Measurements from ENCODE around the gene RSPH6A. TPM values are rescaled to one million over a fixed set of nuclear protein-coding genes. Genes with fewer than 3 reads are reported as not detected.
A peak's percentile ranks its signal among the peaks of the same experiment; 100 is the strongest.

Gene RSPH6A
- polyA plus RNA-seq, 1 of the 3 experiments (the other 2 are of a cell fraction), result 0.02 TPM

DNA sequence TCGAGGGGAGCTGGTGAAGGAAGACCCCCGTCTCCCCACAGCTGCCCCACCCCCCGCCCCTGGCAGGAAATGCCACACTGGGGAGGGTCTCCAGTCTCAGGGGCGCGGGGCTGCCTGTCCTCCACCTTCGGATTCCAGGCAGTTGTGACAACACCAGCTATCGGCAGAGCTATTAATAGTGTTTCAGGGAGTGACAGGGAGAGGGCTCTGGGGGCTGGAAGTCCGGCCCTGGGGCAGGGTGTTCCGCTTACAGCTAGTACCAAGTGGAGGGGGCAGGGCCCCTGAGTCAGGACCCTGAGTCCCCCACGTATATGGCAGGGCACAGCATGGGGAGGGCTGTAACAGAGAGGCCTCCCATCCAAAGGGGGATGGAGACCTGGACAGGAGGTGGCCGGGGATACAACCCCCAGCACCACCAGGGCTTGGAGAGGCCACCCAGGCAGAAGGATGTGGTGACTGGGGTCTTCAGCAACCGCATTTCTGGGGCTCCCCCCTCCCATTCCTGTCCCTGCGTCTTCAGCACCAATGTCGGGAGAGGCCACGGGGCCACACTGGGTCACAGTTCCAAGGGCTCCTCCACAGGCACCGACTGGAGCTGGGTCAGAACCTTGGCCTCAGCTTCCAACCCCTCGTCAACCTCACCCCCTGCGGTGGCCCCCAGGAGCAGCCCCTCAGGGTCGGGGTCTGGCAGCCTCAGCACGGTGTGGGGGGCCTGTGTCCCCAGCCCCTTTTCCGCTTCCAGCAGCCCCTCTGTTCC, 50.0 kb downstream of the RSPH6A start:
- no peaks in the 10 kb centered on the region for H3K79me2 ChIP-seq (ENCODE audit: insufficient read depth)

DNA sequence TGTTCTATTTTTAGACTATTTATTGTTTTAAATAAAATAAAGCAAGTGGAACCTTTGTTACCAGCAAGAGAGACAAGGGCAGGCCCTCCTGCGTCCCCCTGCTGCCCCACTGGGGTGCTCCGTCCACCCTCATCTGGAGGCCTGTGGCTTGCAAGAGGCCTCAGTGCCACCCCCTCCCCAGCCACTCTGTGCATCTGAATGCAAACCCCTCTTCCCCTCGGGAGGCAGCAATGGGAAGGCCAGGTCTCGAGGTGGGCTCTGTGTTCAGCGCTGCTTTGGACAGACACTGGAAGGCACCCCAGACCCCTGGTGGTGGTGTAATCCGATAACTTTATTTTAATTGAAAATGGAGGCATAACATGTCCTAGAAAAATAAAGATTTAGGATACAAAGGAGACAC, 50.6 kb downstream of the RSPH6A start:
- peak; percentile 36 for DNase-seq
- H3K36me3 ChIP-seq (replicated peaks in 1 of 2; ENCODE audit: control insufficient read depth in 1 of 2, insufficient read depth in 2 of 2, low read length in 1 of 2), result no peaks in the 10 kb centered on the region
- H3K27me3 ChIP-seq (ENCODE audit: insufficient read depth), result no peaks in the 10 kb centered on the region
- H3K9me3 ChIP-seq, result no peaks in the 10 kb centered on the region
- H3K27ac ChIP-seq (ENCODE audit: low read depth in 2 of 2, low read length in 1 of 2), result no peak overlapping the region
- 88% methylated on average over 5 of the region's 6 CpGs for WGBS (ENCODE audit: low lambda C conversion rate)
- POLR2A ChIA-PET, result no interaction called here
- H4K20me1 ChIP-seq (ENCODE audit: insufficient read depth), result no peaks in the 10 kb centered on the region
- H3F3A ChIP-seq (replicated peaks; ENCODE audit: insufficient read depth), result peaks cover 3% of the 10 kb centered on the region
- TF ChIP-seq CHD2 (IDR thresholded peaks at IDR 0.05; ENCODE audit: low read length, partially characterized antibody), result no peak
- TF ChIP-seq EZH2phosphoT487 (IDR thresholded peaks at IDR 0.05; ENCODE audit: borderline replicate concordance, low read depth), result no peak
- TF ChIP-seq MEF2A (IDR thresholded peaks at IDR 0.05; ENCODE audit: borderline replicate concordance, low read depth), result no peak
- TF ChIP-seq TEAD4 (IDR thresholded peaks at IDR 0.05; ENCODE audit: borderline replicate concordance, insufficient read depth), result no peak
- no peaks in the 10 kb centered on the region for H3K79me2 ChIP-seq (ENCODE audit: insufficient read depth)
- CTCF ChIA-PET, result interaction anchor here (1.4 kb wide), 1 partner anchor 35 kb away, joined by 3 read pairs; no protein-coding TSS in a partner anchor
- H3K9me2 ChIP-seq, result no peaks in the 10 kb centered on the region
- peaks cover 0 to 17% of the 10 kb centered on the region in 2 experiments; a peak in 1 of 4 replicates for H3K4me1 ChIP-seq (ENCODE audit: control insufficient read depth in 1 of 2, insufficient read depth in 2 of 2, low read depth in 1 of 2, low read length in 1 of 2)
- H3K4me3 ChIP-seq (ENCODE audit: low read depth in 2 of 2, low read length in 1 of 2), result no peak overlapping the region
- H2AFZ ChIP-seq (ENCODE audit: low read depth), result no peak overlapping the region
- H3K4me2 ChIP-seq, result no peak overlapping the region
- no peak overlapping the region for H3K9ac ChIP-seq

More for the DNA sequence above, 50.0 kb downstream of the RSPH6A start:
- Histone ChIP-seq H3F3A (replicated peaks; ENCODE audit: insufficient read depth) (peaks cover 9% of the 10 kb centered on the region), H3K4me2 (no peak overlapping the region), H3K9me3 (no peaks in the 10 kb centered on the region), H3K27me3 (ENCODE audit: insufficient read depth) (no peaks in the 10 kb centered on the region), H3K36me3 (replicated peaks in 1 of 2; ENCODE audit: control insufficient read depth in 1 of 2, insufficient read depth in 2 of 2, low read length in 1 of 2) (no peaks in the 10 kb centered on the region), H3K9me2 (no peaks in the 10 kb centered on the region), H3K9ac (no peak overlapping the region), H3K4me3 (ENCODE audit: low read depth in 2 of 2, low read length in 1 of 2) (no peak overlapping the region), H3K4me1 (ENCODE audit: control insufficient read depth in 1 of 2, insufficient read depth in 2 of 2, low read depth in 1 of 2, low read length in 1 of 2) (peaks cover 4 to 20% of the 10 kb centered on the region in 2 experiments; a peak in 2 of 4 replicates), H4K20me1 (ENCODE audit: insufficient read depth) (0 out of 2 replicates have a peak, but pooled peaks cover 4% of the 10 kb centered on the region), H3K27ac (ENCODE audit: low read depth in 2 of 2, low read length in 1 of 2) (no peak overlapping the region), H2AFZ (ENCODE audit: low read depth) (no peak overlapping the region)
- DNase-seq, result peak; percentile 28
- CTCF ChIA-PET, result interaction anchor here (1.4 kb wide), 1 partner anchor 34 kb away, joined by 3 read pairs; no protein-coding TSS in a partner anchor
- 79% methylated on average over 13 of the region's 21 CpGs for WGBS (ENCODE audit: low lambda C conversion rate)
- TF ChIP-seq MXI1 (IDR thresholded peaks at IDR 0.05; ENCODE audit: low read depth, low read length) (no peak), CHD2 (IDR thresholded peaks at IDR 0.05; ENCODE audit: low read length, partially characterized antibody) (no peak), POLR2AphosphoS5 (IDR thresholded peaks at IDR 0.05; ENCODE audit: low read depth, low read length) (no peak), RXRA (IDR thresholded peaks at IDR 0.05; ENCODE audit: borderline replicate concordance, low read depth) (no peak), NRF1 (IDR thresholded peaks at IDR 0.05; ENCODE audit: low read depth, low read length) (no peak), SIN3A (IDR thresholded peaks at IDR 0.05; ENCODE audit: borderline replicate concordance, low read depth, low read length) (no peak), RFX5 (IDR thresholded peaks at IDR 0.05; ENCODE audit: low read length) (no peak), SMC3 (IDR thresholded peaks at IDR 0.05; ENCODE audit: low read depth, low read length) (no peak), EZH2phosphoT487 (IDR thresholded peaks at IDR 0.05; ENCODE audit: borderline replicate concordance, low read depth) (no peak), FOSL2 (IDR thresholded peaks at IDR 0.05; ENCODE audit: borderline replicate concordance, low read depth) (no peak), TEAD4 (IDR thresholded peaks at IDR 0.05; ENCODE audit: borderline replicate concordance, insufficient read depth) (no peak)
- TF ChIP-seq, protein P1, sequence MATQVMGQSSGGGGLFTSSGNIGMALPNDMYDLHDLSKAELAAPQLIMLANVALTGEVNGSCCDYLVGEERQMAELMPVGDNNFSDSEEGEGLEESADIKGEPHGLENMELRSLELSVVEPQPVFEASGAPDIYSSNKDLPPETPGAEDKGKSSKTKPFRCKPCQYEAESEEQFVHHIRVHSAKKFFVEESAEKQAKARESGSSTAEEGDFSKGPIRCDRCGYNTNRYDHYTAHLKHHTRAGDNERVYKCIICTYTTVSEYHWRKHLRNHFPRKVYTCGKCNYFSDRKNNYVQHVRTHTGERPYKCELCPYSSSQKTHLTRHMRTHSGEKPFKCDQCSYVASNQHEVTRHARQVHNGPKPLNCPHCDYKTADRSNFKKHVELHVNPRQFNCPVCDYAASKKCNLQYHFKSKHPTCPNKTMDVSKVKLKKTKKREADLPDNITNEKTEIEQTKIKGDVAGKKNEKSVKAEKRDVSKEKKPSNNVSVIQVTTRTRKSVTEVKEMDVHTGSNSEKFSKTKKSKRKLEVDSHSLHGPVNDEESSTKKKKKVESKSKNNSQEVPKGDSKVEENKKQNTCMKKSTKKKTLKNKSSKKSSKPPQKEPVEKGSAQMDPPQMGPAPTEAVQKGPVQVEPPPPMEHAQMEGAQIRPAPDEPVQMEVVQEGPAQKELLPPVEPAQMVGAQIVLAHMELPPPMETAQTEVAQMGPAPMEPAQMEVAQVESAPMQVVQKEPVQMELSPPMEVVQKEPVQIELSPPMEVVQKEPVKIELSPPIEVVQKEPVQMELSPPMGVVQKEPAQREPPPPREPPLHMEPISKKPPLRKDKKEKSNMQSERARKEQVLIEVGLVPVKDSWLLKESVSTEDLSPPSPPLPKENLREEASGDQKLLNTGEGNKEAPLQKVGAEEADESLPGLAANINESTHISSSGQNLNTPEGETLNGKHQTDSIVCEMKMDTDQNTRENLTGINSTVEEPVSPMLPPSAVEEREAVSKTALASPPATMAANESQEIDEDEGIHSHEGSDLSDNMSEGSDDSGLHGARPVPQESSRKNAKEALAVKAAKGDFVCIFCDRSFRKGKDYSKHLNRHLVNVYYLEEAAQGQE (IDR thresholded peaks at IDR 0.05; ENCODE audit: low read depth, low read length), result no peak
- TF ChIP-seq, protein P2, sequence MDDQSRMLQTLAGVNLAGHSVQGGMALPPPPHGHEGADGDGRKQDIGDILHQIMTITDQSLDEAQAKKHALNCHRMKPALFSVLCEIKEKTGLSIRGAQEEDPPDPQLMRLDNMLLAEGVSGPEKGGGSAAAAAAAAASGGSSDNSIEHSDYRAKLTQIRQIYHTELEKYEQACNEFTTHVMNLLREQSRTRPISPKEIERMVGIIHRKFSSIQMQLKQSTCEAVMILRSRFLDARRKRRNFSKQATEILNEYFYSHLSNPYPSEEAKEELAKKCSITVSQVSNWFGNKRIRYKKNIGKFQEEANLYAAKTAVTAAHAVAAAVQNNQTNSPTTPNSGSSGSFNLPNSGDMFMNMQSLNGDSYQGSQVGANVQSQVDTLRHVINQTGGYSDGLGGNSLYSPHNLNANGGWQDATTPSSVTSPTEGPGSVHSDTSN (IDR thresholded peaks at IDR 0.05), result no peak
- POLR2A ChIA-PET, result no interaction called here
